OCI-LY3 (cell line): ENCODE results near the gene CFH.
"Not testable (repeated sequence)": the region's sequence is repeated elsewhere in the genome, so short reads cannot be mapped to it uniquely, and the experiment has no call there.

ENCODE experiments used
- H2AFZ ChIP-seq: fragments of 200-600, 300-600 bp; shearing (Covaris generic); 2 replicates; pipeline ENCODE4 v1.6.0; 2014; ENCODE audit warnings: antibody characterized with exemption, low read depth, low read length
- H3K27ac ChIP-seq: fragments of 200-600, 300-600 bp; sonication (generic); 2 replicates; pipeline ENCODE4 v1.5.1; 2014; ENCODE audit warnings: mild to moderate bottlenecking, low read length, moderate library complexity, mixed read lengths
- H3K27me3 ChIP-seq: fragments of 200-600, 300-600 bp; sonication (generic); 2 replicates; pipeline ENCODE4 v1.6.1; 2014; ENCODE audit warnings: low read depth, low read length, mixed read lengths
- H3K36me3 ChIP-seq: fragments of 200-600, 300-600 bp; sonication (generic); replicated peaks from 2 replicates; pipeline ENCODE3; 2014; ENCODE audit warnings: low read depth, low read length, mixed read lengths
- H3K4me1 ChIP-seq: fragments of 300-600, 200-600 bp; sonication (generic); 2 replicates; pipeline ENCODE4 v1.6.1; 2014; ENCODE audit warnings: low read length, mixed read lengths
- H3K4me2 ChIP-seq: fragments of 200-600, 300-600 bp; sonication (generic); 2 replicates; pipeline ENCODE4 v1.6.1; 2014; ENCODE audit warnings: low read length, mixed read lengths
- H3K4me3 ChIP-seq: fragments of 300-600, 200-600 bp; sonication (generic); 2 replicates; pipeline ENCODE4 v1.5.1; 2014; ENCODE audit warnings: antibody characterized with exemption, mild to moderate bottlenecking, low read length, moderate library complexity
- H3K79me2 ChIP-seq: fragments of 300-600, 200-600 bp; shearing (Covaris generic); 2 replicates; pipeline ENCODE4 v1.6.1; 2014; ENCODE audit warnings: mild to moderate bottlenecking, low read length, mixed read lengths
- H3K9ac ChIP-seq: fragments of 300-600, 200-600 bp; shearing (Covaris generic); 2 replicates; pipeline ENCODE4 v1.6.0; 2014; ENCODE audit warnings: mild to moderate bottlenecking, low read length, moderate library complexity
- H3K9me3 ChIP-seq: fragments of 200-600, 300-600 bp; shearing (Covaris generic); 2 replicates; pipeline ENCODE4 v1.6.1; 2014; ENCODE audit warnings: low read length, mixed read lengths; ENCODE audit not compliant: insufficient read depth
- H4K20me1 ChIP-seq: fragments of 200-600, 300-600 bp; sonication (generic); 2 replicates; pipeline ENCODE4 v1.6.1; 2016; ENCODE audit warnings: low read length, mixed read lengths; ENCODE audit not compliant: insufficient read depth
- EZH2phosphoT487 ChIP-seq: fragments of 200-600 bp; shearing (Covaris generic); IDR thresholded peaks from 2 replicates; pipeline ENCODE4 v1.6.1; 2018; ENCODE audit warnings: antibody characterized with exemption, mixed run types, low read depth
- TF ChIP-seq, protein P1 (sequence below): fragments of 200-600, 300-600 bp; sonication (generic); IDR thresholded peaks from 2 replicates; pipeline ENCODE4 v1.5.1; 2014; ENCODE audit warnings: antibody characterized with exemption, low read length, low read depth

CFH gene

DNA sequence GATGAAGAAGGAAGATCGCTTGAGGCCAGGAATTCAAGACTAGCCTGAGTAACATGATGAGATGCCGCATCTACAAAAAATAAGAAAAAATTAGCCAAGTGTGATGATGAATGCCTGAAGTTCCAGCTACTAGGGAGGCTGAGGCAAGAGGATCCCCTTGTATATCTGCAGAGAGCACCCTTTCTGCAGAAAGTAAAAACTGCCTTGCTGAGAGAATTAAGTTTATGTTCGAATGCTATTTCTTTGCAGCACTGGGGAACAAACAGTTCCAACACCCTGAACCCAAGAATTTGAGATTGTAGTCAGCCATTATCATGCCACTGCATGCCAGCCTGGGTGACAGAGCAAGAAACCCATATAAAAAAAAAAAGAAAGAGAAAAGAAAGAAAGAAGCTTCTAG, 23.0 kb upstream of the CFH start:
- Histone ChIP-seq H3K4me2 (no peak overlapping the region), H3K27me3 (no peaks in the 10 kb centered on the region), H3K4me3 (no peak overlapping the region), H3K79me2 (no peaks in the 10 kb centered on the region), H2AFZ (no peak overlapping the region), H3K36me3 (no peaks in the 10 kb centered on the region), H4K20me1 (no peaks in the 10 kb centered on the region), H3K27ac (no peak overlapping the region), H3K9me3 (peaks cover 5% of the 10 kb centered on the region; the same call in 1 of the 2 replicates), H3K9ac (no peak overlapping the region), H3K4me1 (no peaks in the 10 kb centered on the region)
- no peak for TF ChIP-seq EZH2phosphoT487
- TF ChIP-seq, protein P1, sequence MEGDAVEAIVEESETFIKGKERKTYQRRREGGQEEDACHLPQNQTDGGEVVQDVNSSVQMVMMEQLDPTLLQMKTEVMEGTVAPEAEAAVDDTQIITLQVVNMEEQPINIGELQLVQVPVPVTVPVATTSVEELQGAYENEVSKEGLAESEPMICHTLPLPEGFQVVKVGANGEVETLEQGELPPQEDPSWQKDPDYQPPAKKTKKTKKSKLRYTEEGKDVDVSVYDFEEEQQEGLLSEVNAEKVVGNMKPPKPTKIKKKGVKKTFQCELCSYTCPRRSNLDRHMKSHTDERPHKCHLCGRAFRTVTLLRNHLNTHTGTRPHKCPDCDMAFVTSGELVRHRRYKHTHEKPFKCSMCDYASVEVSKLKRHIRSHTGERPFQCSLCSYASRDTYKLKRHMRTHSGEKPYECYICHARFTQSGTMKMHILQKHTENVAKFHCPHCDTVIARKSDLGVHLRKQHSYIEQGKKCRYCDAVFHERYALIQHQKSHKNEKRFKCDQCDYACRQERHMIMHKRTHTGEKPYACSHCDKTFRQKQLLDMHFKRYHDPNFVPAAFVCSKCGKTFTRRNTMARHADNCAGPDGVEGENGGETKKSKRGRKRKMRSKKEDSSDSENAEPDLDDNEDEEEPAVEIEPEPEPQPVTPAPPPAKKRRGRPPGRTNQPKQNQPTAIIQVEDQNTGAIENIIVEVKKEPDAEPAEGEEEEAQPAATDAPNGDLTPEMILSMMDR: no peak

DNA sequence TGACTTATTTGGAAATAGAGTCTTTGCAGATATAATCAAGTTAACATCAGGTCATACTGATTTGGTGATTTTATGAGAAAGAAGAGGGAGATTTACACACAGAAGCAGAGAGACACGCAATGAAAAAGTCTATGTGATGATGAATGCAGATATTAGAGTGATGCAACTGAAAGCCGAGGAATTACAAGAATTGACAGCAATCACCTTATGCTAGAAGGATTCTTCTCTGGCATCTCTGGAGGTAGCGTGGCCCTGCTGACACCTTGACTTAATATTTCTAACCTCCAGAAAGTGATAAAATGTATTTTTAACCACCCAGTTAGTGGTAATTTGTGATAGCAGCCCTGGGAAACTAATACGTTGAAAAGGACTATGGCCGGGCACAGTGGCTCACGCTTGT, 14.2 kb upstream of the CFH start:
- no peak overlapping the region for H3K4me3 ChIP-seq
- H2AFZ ChIP-seq: no peak overlapping the region
- H3K9me3 ChIP-seq: no peaks in the 10 kb centered on the region
- no peak overlapping the region for H3K27ac ChIP-seq
- H3K27me3 ChIP-seq: no peaks in the 10 kb centered on the region
- H3K79me2 ChIP-seq: no peaks in the 10 kb centered on the region
- no peaks in the 10 kb centered on the region for H3K4me1 ChIP-seq
- H4K20me1 ChIP-seq: no peaks in the 10 kb centered on the region
- no peak overlapping the region for H3K9ac ChIP-seq
- no peak overlapping the region for H3K4me2 ChIP-seq
- H3K36me3 ChIP-seq: no peaks in the 10 kb centered on the region
- no peak for TF ChIP-seq EZH2phosphoT487
- TF ChIP-seq, protein P1: no peak

DNA sequence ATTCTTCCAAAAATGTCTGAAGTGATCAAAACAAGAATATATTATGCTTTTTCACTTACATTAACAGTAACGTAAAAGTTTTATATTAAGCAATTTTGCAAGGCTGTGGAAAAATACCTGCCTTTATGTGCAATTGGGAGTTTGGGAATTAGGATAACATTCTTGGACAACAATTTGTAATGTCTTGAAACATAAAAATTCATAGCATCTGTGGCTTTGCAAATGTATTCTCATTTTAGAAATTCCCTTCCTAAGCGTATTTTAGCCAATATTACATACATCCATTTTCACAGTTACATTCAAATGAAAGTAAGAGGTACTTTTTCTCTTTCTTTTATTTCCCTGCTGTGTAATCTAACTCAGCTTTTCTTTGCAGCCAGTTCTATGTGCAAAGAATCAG, 13.4 kb upstream of the CFH start:
- Histone ChIP-seq H3K4me2 (no peak overlapping the region), H3K9ac (no peak overlapping the region), H3K27ac (no peak overlapping the region), H3K9me3 (no peaks in the 10 kb centered on the region), H3K4me1 (no peaks in the 10 kb centered on the region), H3K4me3 (no peak overlapping the region), H3K27me3 (no peaks in the 10 kb centered on the region), H2AFZ (no peak overlapping the region), H3K36me3 (no peaks in the 10 kb centered on the region), H4K20me1 (no peaks in the 10 kb centered on the region), H3K79me2 (no peaks in the 10 kb centered on the region)
- no peak for TF ChIP-seq EZH2phosphoT487
- TF ChIP-seq, protein P1: no peak

DNA sequence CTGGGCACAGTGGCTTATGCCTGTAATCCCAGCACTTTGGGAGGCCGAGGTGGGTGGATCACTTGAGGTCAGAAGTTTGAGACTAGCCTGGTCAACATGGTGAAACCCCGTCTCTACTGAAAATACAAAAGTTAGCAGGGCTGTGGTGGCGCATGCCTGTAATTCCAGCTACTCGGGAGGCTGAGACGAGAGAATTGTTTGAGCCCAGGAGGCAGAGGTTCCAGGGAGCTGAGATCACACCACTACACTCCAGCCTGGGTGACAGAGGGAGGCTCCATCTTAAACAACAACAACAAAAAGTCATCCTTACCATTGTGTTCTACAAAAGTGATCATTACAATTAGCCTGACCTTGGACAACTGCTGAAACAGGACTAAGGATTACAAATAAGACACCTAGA, 12.6 kb upstream of the CFH start:
- H2AFZ ChIP-seq, H3K4me2 ChIP-seq, H3K4me3 ChIP-seq, H3K27me3 ChIP-seq, H3K9me3 ChIP-seq, H3K79me2 ChIP-seq, H3K36me3 ChIP-seq, H3K4me1 ChIP-seq, H4K20me1 ChIP-seq, H3K9ac ChIP-seq, H3K27ac ChIP-seq: not testable (repeated sequence)

DNA sequence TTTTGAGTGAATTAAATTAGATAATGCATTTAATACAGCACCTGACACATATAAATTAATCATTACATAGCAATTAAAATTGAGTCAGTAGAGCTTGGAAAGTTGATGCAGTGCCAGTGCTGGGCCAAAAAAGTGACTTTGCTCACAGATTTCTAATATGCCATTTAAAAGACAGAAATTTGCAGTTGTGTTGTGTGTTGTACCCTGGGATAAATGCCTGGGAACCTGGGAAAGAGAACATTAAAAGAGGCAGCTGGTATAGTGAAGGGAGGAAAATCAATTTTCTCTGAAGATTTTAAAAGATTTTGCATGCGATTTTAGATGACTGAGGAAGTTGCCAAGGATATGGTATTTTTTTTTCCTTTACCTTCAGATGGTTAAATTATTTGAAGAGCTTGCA, 10.9 kb upstream of the CFH start:
- H3K36me3 ChIP-seq: no peaks in the 10 kb centered on the region
- no peak overlapping the region for H3K4me3 ChIP-seq
- no peak overlapping the region for H3K9ac ChIP-seq
- H3K79me2 ChIP-seq: no peaks in the 10 kb centered on the region
- H3K4me2 ChIP-seq: no peak overlapping the region
- no peaks in the 10 kb centered on the region for H4K20me1 ChIP-seq
- H3K9me3 ChIP-seq: no peaks in the 10 kb centered on the region
- H3K27me3 ChIP-seq: no peaks in the 10 kb centered on the region
- no peak overlapping the region for H2AFZ ChIP-seq
- H3K27ac ChIP-seq: no peak overlapping the region
- TF ChIP-seq EZH2phosphoT487: no peak
- TF ChIP-seq, protein P1: no peak
- no peaks in the 10 kb centered on the region for H3K4me1 ChIP-seq
